NCI-H146 treated with DMSO at 0.1 percent for 48 hours (cell line): ENCODE results near the gene XYLT2.

Experiments used
- DNase-seq: peaks from one replicate; lab custom pipeline; 2025; ENCODE audit not compliant: unreplicated experiment; lab: John Stamatoyannopoulos, UW

XYLT2 gene

DNA sequence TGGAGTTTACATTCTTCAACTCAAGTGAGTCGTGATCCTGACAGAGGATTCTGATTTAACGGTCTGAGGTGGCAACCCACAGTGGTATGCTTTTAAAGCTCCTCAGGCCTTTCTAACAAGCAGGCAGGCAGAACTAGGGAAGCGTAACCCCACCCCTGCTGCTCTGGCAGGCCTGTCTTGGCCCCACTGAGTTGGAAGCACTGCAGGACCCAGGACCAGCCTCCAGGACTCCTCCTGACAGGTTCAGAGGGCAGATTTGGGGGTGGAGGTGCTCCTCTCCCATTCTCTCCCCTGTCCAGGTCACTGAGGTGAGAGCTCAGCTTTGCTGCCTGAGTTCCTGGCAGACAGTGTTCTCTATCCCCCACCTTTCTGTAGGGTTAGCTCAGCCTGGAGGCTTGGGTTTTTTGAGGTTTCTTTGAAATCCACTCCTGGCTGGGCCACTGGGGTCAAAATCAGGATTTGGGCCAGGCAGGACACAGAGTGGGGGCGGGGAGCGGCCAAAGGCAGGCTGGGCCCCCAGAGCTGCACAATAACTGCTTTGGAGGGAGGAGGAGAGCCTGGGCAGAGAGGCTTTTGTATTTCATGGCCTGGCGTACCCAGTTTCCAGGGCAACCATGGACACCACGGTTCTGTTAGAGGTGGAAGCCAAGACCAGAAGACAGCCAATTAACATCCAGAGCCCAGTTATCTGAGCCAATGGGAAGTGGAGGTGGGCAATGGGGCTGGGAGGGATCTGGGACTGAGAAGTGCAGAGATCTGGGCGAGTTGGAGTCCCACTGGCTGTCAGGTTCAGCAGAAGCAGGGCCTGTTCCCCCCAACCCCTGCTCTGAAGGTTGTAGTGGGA is 17.5 kb downstream of the XYLT2 start:
- no peak for DNase-seq

- no peak for DNase-seq
Measured at GRCh38 chr17:50364061-50364458, 18.1 kb downstream of the XYLT2 start.

GRCh38 chr17:50364715-50365114 is 18.8 kb downstream of the XYLT2 start:
- no peak for DNase-seq

GRCh38 chr17:50365165-50365564 is 19.2 kb downstream of the XYLT2 start:
- DNase-seq, result no peak

- no peak for DNase-seq
Measured at GRCh38 chr17:50365649-50366393, 19.9 kb downstream of the XYLT2 start.

GRCh38 chr17:50367401-50367800 is 21.5 kb downstream of the XYLT2 start:
- DNase-seq, result no peak

DNA sequence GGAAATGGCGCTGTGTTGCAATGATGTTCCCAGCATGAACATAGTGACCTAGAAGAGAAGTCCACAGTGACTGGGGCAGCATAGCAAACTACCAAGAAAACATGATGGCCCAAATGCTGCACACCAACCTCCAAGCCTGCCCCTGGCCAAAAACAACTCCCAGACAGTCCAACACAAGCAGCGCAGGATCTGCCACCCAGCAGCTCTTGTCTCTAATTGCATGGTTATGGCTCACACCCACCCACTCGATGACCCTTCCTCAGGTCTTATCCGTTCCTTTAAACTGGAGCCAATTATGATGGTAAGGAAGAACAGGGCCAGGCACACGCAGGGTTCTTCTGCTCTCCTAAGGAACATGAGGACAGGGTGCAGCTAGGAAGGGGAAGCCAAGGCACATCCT is 24.1 kb downstream of the XYLT2 start:
- no peak for DNase-seq

GRCh38 chr17:50371526-50371925 is 25.6 kb downstream of the XYLT2 start:
- DNase-seq, result no peak

DNA sequence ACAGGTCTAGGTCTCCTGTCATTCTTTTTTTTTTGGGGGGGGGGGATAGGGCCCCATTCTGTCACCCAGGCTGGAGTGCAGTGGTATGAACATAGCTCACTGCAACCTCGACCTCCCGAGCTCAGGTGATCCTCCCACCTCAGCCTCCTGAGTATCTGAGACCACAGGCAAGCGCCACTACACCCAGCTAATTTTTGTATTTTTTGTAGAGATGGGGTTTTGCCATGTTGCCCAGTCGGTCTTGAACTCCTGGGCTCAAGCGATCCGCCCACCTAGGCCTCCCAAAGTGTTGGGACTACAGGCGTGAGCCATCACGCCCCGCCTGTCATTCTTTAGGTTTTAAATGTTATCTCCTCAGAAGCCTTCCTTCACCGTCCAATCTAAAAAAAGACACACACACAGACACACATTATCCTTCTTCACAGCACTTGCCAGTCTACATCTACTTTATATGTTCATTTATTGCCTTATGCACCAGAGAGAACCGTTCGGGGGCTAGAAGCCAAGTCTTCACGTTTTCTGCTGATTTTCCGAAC is 26.4 kb downstream of the XYLT2 start:
- DNase-seq, result no peak

- DNase-seq, result peak; percentile 93
Measured at GRCh38 chr17:50372758-50373556, 27.0 kb downstream of the XYLT2 start, which contains the start of the genes EME1 and MRPL27. EME1 (plus strand) TSS chr17:50373229; CDS start chr17:50375209, 1,980 bp downstream. MRPL27 (minus strand) TSS chr17:50373184; CDS start chr17:50373170, 14 bp downstream.

DNA sequence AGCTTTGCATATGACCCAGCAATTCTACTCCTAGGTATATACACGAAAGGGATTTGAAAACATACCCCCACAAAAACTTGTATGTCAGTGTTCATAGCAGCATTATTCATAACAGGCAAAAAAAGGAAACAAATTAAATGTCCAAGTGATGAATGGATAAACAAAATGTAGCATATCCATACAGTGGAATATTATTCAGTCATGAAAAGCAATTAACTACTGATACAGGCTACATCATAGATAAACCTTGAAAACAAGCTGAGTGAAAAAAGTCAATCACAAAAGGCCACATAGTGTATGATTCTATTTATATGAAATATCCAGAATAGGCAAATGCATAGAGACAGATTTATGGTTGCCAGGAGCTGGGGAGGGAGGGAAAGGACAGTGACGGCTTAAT is 27.8 kb downstream of the XYLT2 start:
- DNase-seq, result no peak

DNA sequence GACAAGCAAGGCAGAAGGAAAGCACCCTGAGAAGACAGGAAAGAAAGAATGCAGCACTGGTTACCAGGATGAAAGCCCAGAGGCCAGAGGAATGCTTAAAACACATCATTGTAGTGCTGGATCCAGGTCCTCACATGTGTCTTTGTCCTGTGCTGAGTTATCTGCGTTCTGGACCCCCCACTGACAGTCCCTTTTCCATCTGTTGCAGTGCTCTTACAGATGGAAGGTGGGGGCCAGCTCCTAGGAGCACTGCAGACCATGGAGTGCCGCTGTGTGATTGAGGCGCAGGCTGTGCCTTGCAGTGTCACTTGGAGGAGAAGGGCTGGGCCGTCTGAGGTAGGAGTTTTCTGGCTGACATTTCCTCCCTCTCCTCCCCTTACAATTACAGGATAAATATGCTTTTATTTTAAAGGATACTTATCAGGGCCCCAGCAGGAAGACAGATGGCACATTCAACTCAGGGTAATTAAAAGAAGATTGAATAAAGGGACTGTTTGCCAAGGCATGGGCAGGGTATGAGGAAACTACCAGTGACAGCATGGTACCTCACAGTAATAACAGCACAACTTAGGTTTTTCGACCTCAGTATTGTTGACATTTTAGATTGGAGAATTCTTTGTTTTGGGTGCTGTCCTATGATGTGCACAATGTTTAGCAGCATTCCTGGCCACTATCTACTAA is 30.1 kb downstream of the XYLT2 start:
- peak; percentile 89 for DNase-seq

- DNase-seq, result no peak
Measured at GRCh38 chr17:50379351-50380132, 33.6 kb downstream of the XYLT2 start.

- no peak for DNase-seq
Measured at GRCh38 chr17:50380369-50381259, 34.7 kb downstream of the XYLT2 start.

- DNase-seq, result no peak
Measured at GRCh38 chr17:50381260-50381815, 35.4 kb downstream of the XYLT2 start.

- no peak for DNase-seq
Measured at GRCh38 chr17:50381920-50382319, 36.0 kb downstream of the XYLT2 start.

DNA sequence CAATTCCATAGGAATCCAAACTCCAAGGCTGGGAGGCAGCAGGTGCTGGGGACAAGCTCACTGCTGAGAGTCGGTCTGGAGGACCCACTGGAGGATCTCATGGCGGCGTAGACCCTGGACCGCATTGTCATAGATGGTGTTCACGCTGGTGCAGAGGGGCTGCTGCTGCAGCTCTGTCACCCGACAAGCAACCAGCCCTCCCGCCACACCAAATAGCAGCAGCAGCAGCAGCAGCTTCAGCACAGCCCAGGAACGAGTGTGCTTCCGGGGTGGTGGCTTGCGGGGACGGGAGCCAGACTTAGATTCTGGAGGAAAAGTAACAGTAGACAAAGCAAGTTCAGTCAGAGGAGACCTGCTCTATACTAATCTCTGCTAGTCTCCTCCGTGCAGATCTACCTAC is 37.0 kb downstream of the XYLT2 start:
- no peak for DNase-seq

GRCh38 chr17:50386510-50386909 is 40.6 kb downstream of the XYLT2 start:
- DNase-seq, result no peak
